GM12875 (cell line): ENCODE results near the gene PAX5.

Experiments used
- H3K4me3 ChIP-seq: one replicate; pipeline ENCODE4 v1.5.1; 2011; ENCODE audit warnings: low read depth, low read length, control low read depth
- CTCF ChIP-seq: IDR thresholded peaks from 2 replicates; pipeline ENCODE4 v1.5.1; 2011; ENCODE audit warnings: low read depth, mild to moderate bottlenecking, control low read depth, inconsistent platforms, low read length, moderate library complexity, borderline replicate concordance; ENCODE audit not compliant: insufficient read depth

PAX5 gene

GRCh38 chr9:36817160-36817834 is 216.8 kb downstream of the PAX5 start:
- H3K4me3 ChIP-seq: no peak overlapping the region
- no peak for TF ChIP-seq CTCF

GRCh38 chr9:36816371-36816770 is 217.7 kb downstream of the PAX5 start:
- no peak overlapping the region for H3K4me3 ChIP-seq
- no peak for TF ChIP-seq CTCF

- H3K4me3 ChIP-seq: no peak overlapping the region
- TF ChIP-seq CTCF: no peak
Observed at GRCh38 chr9:36815566-36816348, 218.3 kb downstream of the PAX5 start.

GRCh38 chr9:36815023-36815422 is 219.0 kb downstream of the PAX5 start:
- no peak overlapping the region for H3K4me3 ChIP-seq
- no peak for TF ChIP-seq CTCF

- H3K4me3 ChIP-seq: no peak overlapping the region
- no peak for TF ChIP-seq CTCF
Observed at GRCh38 chr9:36813154-36813553, 220.9 kb downstream of the PAX5 start.

- no peak for TF ChIP-seq CTCF
- no peak overlapping the region for H3K4me3 ChIP-seq
Observed at GRCh38 chr9:36812556-36812955, 221.5 kb downstream of the PAX5 start.

GRCh38 chr9:36808251-36808650 is 225.8 kb downstream of the PAX5 start:
- no peak for TF ChIP-seq CTCF
- H3K4me3 ChIP-seq: no peak overlapping the region
